ENCODE data around the gene ZIC4. TPM values are rescaled to one million over a fixed set of nuclear protein-coding genes. Genes with fewer than 3 reads are reported as not detected.

Gene ZIC4
- total RNA-seq, 2 donors from 2014 or later: not detected

GRCh38 chr3:147417551-147418295, 11.4 kb upstream of the ZIC4 start:
- peaks cover 0 to 33% of the 10 kb centered on the region in 2 donors for H3K4me1 ChIP-seq
- H3K9me3 ChIP-seq: peaks cover 0 to 19% of the 10 kb centered on the region in 2 donors
- H3K27ac ChIP-seq: no peak overlapping the region
- DNase-seq (ENCODE audit: low spot score): no peak
- no peak overlapping the region for H3K4me3 ChIP-seq
- peaks cover 54 to 66% of the 10 kb centered on the region in 2 donors for H3K27me3 ChIP-seq
- TF ChIP-seq CTCF (IDR thresholded peaks at IDR 0.05): no peak
- no peaks in the 10 kb centered on the region for H3K36me3 ChIP-seq

- H3K27ac ChIP-seq: no peak overlapping the region
- peaks cover 0 to 26% of the 10 kb centered on the region in 2 donors for H3K9me3 ChIP-seq
- DNase-seq (ENCODE audit: low spot score): no peak
- H3K36me3 ChIP-seq: no peaks in the 10 kb centered on the region
- no peak overlapping the region for H3K4me3 ChIP-seq
- no peak for TF ChIP-seq CTCF (IDR thresholded peaks at IDR 0.05)
- peaks cover 56 to 69% of the 10 kb centered on the region in 2 donors for H3K27me3 ChIP-seq
- H3K4me1 ChIP-seq: peaks cover 0 to 36% of the 10 kb centered on the region in 2 donors
Observed at GRCh38 chr3:147416931-147417330, 10.6 kb upstream of the ZIC4 start.

- TF ChIP-seq CTCF (IDR thresholded peaks at IDR 0.05): no peak
- peaks cover 0 to 37% of the 10 kb centered on the region in 2 donors for H3K4me1 ChIP-seq
- H3K27me3 ChIP-seq: peaks cover 58 to 68% of the 10 kb centered on the region in 2 donors
- H3K27ac ChIP-seq: no peak overlapping the region
- no peak overlapping the region for H3K4me3 ChIP-seq
- no peaks in the 10 kb centered on the region for H3K36me3 ChIP-seq
- peaks cover 0 to 28% of the 10 kb centered on the region in 2 donors for H3K9me3 ChIP-seq
- no peak for DNase-seq (ENCODE audit: low spot score)
Observed at GRCh38 chr3:147415874-147416273, 9.5 kb upstream of the ZIC4 start.

- Histone ChIP-seq H3K4me3 (no peak overlapping the region), H3K27ac (no peak overlapping the region), H3K36me3 (no peaks in the 10 kb centered on the region), H3K4me1 (peaks cover 0 to 41% of the 10 kb centered on the region in 2 donors), H3K9me3 (peaks cover 0 to 28% of the 10 kb centered on the region in 2 donors), H3K27me3 (peaks cover 59 to 68% of the 10 kb centered on the region in 2 donors)
- no peak for DNase-seq (ENCODE audit: low spot score)
- TF ChIP-seq CTCF (IDR thresholded peaks at IDR 0.05): no peak
Observed at GRCh38 chr3:147415286-147415685, 8.9 kb upstream of the ZIC4 start.

GRCh38 chr3:147414390-147415138, 8.2 kb upstream of the ZIC4 start:
- H3K4me1 ChIP-seq: peaks cover 0 to 44% of the 10 kb centered on the region in 2 donors
- no peak for TF ChIP-seq CTCF (IDR thresholded peaks at IDR 0.05)
- peaks cover 59 to 68% of the 10 kb centered on the region in 2 donors for H3K27me3 ChIP-seq
- H3K27ac ChIP-seq: no peak overlapping the region
- H3K36me3 ChIP-seq: no peaks in the 10 kb centered on the region
- H3K9me3 ChIP-seq: peaks cover 0 to 28% of the 10 kb centered on the region in 2 donors
- no peak overlapping the region for H3K4me3 ChIP-seq
- DNase-seq (ENCODE audit: low spot score): no peak

Measured in right atrium auricular region (tissue), 2 donors.